HEK293T (cell line): ENCODE data around the gene PTPRM.

Source experiments
- ARNT ChIP-seq: fragments of 450-650 bp; IDR thresholded peaks from 2 replicates; pipeline ENCODE4 v1.6.1; 2017; ENCODE audit warnings: mild to moderate bottlenecking
- BHLHE40 ChIP-seq: fragments of 450-650 bp; IDR thresholded peaks from 2 replicates; pipeline ENCODE4 v1.6.1; 2016; ENCODE audit warnings: mild to moderate bottlenecking, moderate library complexity, borderline replicate concordance
- CTBP1 ChIP-seq: fragments of 450-650 bp; IDR thresholded peaks from 2 replicates; pipeline ENCODE4 v1.6.1; 2016; ENCODE audit warnings: borderline replicate concordance
- ELF4 ChIP-seq: fragments of 450-650 bp; IDR thresholded peaks from 2 replicates; pipeline ENCODE4 v1.6.1; 2017; ENCODE audit warnings: antibody characterized with exemption
- FOXA1 ChIP-seq: fragments of 450-650 bp; IDR thresholded peaks from 2 replicates; pipeline ENCODE4 v1.6.1; 2016; ENCODE audit warnings: mild to moderate bottlenecking
- FOXM1 ChIP-seq: fragments of 450-650 bp; IDR thresholded peaks from 2 replicates; pipeline ENCODE4 v1.6.1; 2017; ENCODE audit warnings: mild to moderate bottlenecking, borderline replicate concordance
- HDGF ChIP-seq: fragments of 450-650 bp; IDR thresholded peaks from 2 replicates; pipeline ENCODE4 v1.6.1; 2017; ENCODE audit warnings: antibody characterized with exemption, borderline replicate concordance
- L3MBTL2 ChIP-seq: fragments of 450-650 bp; conservative IDR thresholded peaks from 2 replicates; pipeline ENCODE4 v1.6.1; 2016; ENCODE audit warnings: mild to moderate bottlenecking
- SUZ12 ChIP-seq: fragments of 450-650 bp; IDR thresholded peaks from 2 replicates; pipeline ENCODE4 v1.6.1; 2016; ENCODE audit warnings: mild to moderate bottlenecking
- TARDBP ChIP-seq: fragments of 450-650 bp; IDR thresholded peaks from 2 replicates; pipeline ENCODE4 v1.6.1; 2016

- TF ChIP-seq BHLHE40 (no peak), FOXM1 (no peak), CTBP1 (no peak), TARDBP (no peak), ELF4 (no peak), L3MBTL2 (no peak), HDGF (no peak), SUZ12 (no peak), ARNT (no peak), FOXA1 (no peak)
Measured at GRCh38 chr18:8165095-8165494, 598.0 kb downstream of the PTPRM start.
